ENCODE data around the gene ASAP2. TPM values are rescaled to one million over a fixed set of nuclear protein-coding genes. Genes with fewer than 3 reads are reported as not detected.

The ASAP2 gene
- total RNA-seq, 1 donor from 2014 or later = 22.9 TPM

- DNase-seq (ENCODE audit: low spot score) = no peak
These were observed 26.9 kb upstream of the ASAP2 start for GRCh38 chr2:9179572-9180201.

- DNase-seq (ENCODE audit: low spot score) = no peak
These were observed 22.3 kb upstream of the ASAP2 start for GRCh38 chr2:9184361-9184760.

GRCh38 chr2:9187620-9188214, 18.9 kb upstream of the ASAP2 start:
- no peak for DNase-seq (ENCODE audit: low spot score)

GRCh38 chr2:9188823-9189222, 17.8 kb upstream of the ASAP2 start:
- DNase-seq (ENCODE audit: low spot score) = no peak

- DNase-seq (ENCODE audit: low spot score) = no peak
These were observed 16.7 kb upstream of the ASAP2 start for GRCh38 chr2:9189901-9190300.

- no peak for DNase-seq (ENCODE audit: low spot score)
These were observed 15.6 kb upstream of the ASAP2 start for GRCh38 chr2:9191041-9191481.

GRCh38 chr2:9192712-9193111, 13.9 kb upstream of the ASAP2 start:
- no peak for DNase-seq (ENCODE audit: low spot score)

GRCh38 chr2:9194352-9194751, 12.3 kb upstream of the ASAP2 start:
- DNase-seq (ENCODE audit: low spot score) = no peak

- DNase-seq (ENCODE audit: low spot score) = no peak
These were observed 10.0 kb upstream of the ASAP2 start for GRCh38 chr2:9196637-9197036.

GRCh38 chr2:9197916-9198315, 8.7 kb upstream of the ASAP2 start:
- no peak for DNase-seq (ENCODE audit: low spot score)

GRCh38 chr2:9199716-9200632, 6.6 kb upstream of the ASAP2 start:
- no peak for DNase-seq (ENCODE audit: low spot score)

GRCh38 chr2:9200633-9201015, 6.0 kb upstream of the ASAP2 start:
- no peak for DNase-seq (ENCODE audit: low spot score)

- DNase-seq (ENCODE audit: low spot score) = no peak
These were observed 5.3 kb upstream of the ASAP2 start for GRCh38 chr2:9201185-9201891.

GRCh38 chr2:9203006-9203405, 3.6 kb upstream of the ASAP2 start:
- no peak for DNase-seq (ENCODE audit: low spot score)

- DNase-seq (ENCODE audit: low spot score) = no peak
These were observed 2.7 kb upstream of the ASAP2 start for GRCh38 chr2:9203876-9204275.

- no peak for DNase-seq (ENCODE audit: low spot score)
These were observed 1.7 kb upstream of the ASAP2 start for GRCh38 chr2:9204939-9205338.

GRCh38 chr2:9205486-9205885, 1.1 kb upstream of the ASAP2 start:
- DNase-seq (ENCODE audit: low spot score) = no peak

GRCh38 chr2:9206991-9207640, 504 bp downstream of the ASAP2 start:
- DNase-seq (ENCODE audit: low spot score) = no peak

GRCh38 chr2:9207641-9208311, 1.2 kb downstream of the ASAP2 start:
- no peak for DNase-seq (ENCODE audit: low spot score)

- no peak for DNase-seq (ENCODE audit: low spot score)
These were observed 2.3 kb downstream of the ASAP2 start for GRCh38 chr2:9208875-9209274.

GRCh38 chr2:9210030-9210429, 3.4 kb downstream of the ASAP2 start:
- DNase-seq (ENCODE audit: low spot score) = no peak
